Measurements from ENCODE around the gene TRAPPC2.
"Not testable (repeated sequence)": the region's sequence is repeated elsewhere in the genome, so short reads cannot be mapped to it uniquely, and the experiment has no call there.

TRAPPC2 gene

GRCh38 chrX:13747836-13748235 lies 13.4 kb upstream of the TRAPPC2 start:
- no peak for DNase-seq (ENCODE audit: low read depth in 2 of 2)

GRCh38 chrX:13742397-13743176 lies 8.2 kb upstream of the TRAPPC2 start:
- peak in 1 of 2 donors; percentile 8 for DNase-seq (ENCODE audit: low read depth in 2 of 2)

- DNase-seq (ENCODE audit: low read depth in 2 of 2), result no peak
These were observed 7.3 kb upstream of the TRAPPC2 start for GRCh38 chrX:13741695-13742094.

DNA sequence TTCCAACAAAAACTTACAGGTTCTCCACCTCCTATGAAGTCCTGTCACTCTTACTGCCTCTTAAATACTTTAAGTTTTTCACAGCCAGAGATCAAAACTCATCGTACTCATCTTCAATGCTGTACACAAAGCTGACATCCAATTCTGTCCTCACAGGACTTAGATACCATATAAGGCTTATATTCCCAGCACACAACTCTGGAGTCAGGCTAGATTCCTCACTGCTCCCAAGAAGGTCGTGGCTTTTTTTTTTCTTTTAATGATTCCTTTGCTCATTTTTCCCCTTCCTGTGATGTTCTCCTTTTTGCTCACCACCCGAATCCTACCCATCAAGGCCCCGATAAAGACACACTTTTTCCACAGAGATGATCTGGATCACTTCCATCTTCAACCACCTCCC lies 914 bp downstream of the TRAPPC2 start:
- no peak for DNase-seq (ENCODE audit: low read depth in 2 of 2)

DNA sequence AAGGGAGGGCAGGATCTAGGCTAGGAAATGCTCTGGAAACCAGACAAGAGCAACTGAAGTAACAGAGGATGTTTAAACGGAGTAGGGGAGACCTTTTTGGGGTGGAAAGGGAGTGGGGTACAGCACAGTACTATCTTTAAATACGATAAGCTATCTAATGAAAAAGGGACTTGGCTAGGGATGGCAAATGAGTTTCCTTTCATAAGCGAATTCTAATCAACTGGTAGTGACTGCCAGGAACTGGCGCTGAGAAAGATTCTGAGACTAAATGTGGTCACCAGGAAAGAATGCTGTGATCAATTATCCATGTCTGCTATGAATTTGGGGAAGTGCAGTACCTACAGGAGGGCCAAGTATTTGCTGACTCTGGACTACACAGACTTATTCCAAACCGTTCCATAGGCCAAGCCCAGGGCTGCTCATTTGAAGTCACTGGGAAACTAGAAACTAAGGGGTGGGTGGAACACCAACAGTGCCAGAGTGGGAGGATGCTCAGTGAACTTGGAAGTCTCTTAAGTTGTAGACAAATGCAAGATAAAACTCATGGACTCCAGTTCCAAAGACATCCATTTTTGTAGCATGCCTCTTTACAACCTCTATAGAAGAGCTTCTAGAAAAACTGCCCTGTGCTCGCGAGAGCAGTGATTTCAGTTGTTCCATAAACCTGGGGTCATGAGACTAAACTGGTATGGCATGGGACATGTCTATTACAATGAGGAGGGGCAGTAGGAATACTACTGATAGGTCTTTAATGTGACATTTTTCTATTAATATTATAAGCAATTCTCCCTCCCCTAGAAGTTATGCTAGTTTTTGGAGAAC lies 2.0 kb downstream of the TRAPPC2 start:
- DNase-seq (ENCODE audit: low read depth in 2 of 2), result no peak

GRCh38 chrX:13730523-13730922 lies 3.9 kb downstream of the TRAPPC2 start:
- not testable (repeated sequence) for DNase-seq (ENCODE audit: low read depth in 2 of 2)

GRCh38 chrX:13726583-13726982 lies 7.8 kb downstream of the TRAPPC2 start:
- not testable (repeated sequence) for DNase-seq (ENCODE audit: low read depth in 2 of 2)

GRCh38 chrX:13724878-13725277 lies 9.5 kb downstream of the TRAPPC2 start:
- DNase-seq (ENCODE audit: low read depth in 2 of 2), result peak in 1 of 2 donors; percentile 19

DNA sequence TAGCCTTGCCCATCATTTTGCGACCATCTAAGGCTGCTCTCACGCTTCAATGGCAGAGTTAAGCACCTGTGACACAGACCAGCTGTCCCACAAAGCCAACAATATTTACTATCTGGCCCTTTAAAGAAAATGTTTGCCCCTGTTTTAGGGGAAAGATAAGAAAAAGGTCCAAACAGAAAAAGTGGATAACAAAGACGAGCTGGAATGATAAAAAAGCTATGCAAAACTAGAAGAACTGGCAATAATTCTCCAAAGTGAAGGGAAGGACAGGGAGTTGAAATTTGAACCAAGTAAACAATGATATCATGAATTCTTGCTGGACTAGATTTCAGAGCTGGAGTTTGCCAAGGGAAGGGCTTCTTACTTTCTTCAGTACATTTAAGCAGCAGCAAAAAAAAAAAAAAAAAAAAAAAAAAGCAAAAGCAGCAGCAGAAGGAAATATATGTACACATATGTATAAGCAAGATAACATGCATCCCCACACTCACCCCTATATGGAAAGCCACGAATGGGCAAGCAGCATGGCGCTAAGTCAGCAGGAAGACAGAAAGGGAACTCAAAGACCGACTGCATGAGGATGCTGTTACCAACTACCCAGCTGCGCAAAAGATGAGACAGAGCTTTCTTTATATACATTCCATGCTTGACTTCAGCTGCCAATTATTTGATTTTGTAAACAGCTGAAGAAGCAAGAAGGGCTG lies 12.5 kb downstream of the TRAPPC2 start:
- no peak for DNase-seq (ENCODE audit: low read depth in 2 of 2)

- DNase-seq (ENCODE audit: low read depth in 2 of 2), result no peak
These were observed 13.0 kb downstream of the TRAPPC2 start for GRCh38 chrX:13721371-13721770.

- DNase-seq (ENCODE audit: low read depth in 2 of 2), result no peak
These were observed 15.1 kb downstream of the TRAPPC2 start for GRCh38 chrX:13719192-13719856.

GRCh38 chrX:13717700-13718472 lies 16.5 kb downstream of the TRAPPC2 start:
- DNase-seq (ENCODE audit: low read depth in 2 of 2), result no peak

DNA sequence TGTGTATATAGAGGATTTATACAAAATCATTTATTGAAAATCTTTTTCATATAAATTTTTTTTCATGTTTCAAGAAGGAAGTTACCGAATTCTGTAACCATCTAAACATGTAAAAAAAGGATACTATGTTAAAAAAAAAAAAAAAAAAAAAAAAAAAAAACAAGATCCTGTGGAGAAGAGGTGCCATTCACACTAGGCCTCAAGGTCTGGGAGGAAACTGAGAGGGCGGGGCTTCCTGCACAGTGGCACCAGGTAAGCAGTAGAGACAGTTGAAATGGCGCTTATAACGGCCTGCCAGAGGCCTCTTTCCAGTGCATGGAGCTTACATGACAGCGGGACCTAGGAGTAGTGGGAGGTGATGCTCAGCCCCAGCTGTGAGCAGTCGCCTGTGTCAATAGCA lies 17.5 kb downstream of the TRAPPC2 start:
- no peak for DNase-seq (ENCODE audit: low read depth in 2 of 2)

DNA sequence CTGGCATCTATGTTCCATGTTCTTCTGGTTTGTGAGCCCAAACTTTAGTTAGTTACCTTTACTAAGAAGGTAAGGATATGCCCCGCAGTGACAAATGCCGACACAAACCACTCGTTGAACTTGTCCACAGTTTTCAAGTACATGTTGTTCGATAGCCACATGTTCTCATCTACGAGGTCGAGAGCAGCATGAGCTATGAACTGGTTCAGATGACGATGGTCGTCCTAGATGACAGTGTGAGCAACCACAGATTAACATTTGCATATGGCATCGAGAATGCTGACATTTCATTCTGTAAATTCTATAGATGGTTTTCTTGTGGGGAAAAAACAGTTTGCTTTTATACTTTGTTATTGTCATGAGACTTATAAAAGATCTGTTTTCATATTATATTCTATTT lies 18.0 kb downstream of the TRAPPC2 start:
- no peak for DNase-seq (ENCODE audit: low read depth in 2 of 2)

GRCh38 chrX:13711141-13711540 lies 23.3 kb downstream of the TRAPPC2 start:
- no peak for DNase-seq (ENCODE audit: low read depth in 2 of 2)

- DNase-seq (ENCODE audit: low read depth in 2 of 2), result no peak
These were observed 30.8 kb downstream of the TRAPPC2 start for GRCh38 chrX:13703589-13703988.

DNA sequence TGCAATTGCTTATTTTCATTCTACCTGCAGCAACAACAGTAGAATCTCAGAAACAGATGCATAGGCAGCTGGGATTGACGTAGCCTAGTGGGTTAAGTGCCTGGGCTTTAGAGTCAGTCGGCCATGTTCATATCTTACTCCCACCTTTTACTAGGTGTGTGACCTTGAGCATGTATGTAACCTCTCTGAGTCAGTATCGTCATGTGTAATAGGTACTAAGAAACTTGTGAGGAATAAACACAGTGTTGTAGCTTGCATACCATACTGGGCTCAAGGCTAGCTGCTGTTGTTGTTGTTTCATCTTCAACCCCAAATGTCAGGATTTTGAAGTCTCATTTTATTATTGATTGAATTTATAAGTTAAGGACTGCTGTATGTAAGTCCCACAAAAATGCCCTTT lies 31.3 kb downstream of the TRAPPC2 start:
- DNase-seq (ENCODE audit: low read depth in 2 of 2), result no peak

DNA sequence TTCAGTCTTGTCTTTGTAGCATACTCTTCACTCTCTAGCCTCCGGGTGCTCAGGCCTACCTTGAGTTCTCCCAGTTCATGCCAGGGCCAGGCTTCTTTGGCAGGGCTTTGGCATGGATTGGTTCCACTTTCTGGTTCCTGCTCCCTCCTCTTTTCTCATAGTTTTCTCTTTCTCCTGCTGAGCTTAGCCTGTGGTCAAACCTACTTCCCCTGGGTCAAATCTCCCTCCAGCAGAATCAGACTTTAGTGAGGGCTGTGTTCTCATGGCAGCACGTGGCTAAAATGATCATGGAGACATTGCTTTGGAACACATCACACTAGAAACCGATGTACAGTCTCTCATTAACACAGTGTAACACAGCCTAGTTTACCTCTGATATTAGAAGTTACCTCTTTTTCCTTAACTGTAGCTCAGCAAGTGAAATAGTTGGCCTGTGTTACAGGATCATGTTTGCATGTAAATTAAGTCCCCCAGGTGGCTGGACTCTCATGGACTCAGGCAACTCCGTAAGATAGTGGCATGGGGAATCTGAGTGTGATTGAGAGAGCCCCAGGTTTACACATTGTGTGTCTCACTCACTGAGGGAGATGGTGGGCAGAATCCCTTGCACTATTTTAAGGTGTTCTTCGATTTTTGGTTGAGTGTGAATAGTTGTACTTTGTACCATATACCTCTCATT lies 32.2 kb downstream of the TRAPPC2 start:
- no peak for DNase-seq (ENCODE audit: low read depth in 2 of 2)

DNA sequence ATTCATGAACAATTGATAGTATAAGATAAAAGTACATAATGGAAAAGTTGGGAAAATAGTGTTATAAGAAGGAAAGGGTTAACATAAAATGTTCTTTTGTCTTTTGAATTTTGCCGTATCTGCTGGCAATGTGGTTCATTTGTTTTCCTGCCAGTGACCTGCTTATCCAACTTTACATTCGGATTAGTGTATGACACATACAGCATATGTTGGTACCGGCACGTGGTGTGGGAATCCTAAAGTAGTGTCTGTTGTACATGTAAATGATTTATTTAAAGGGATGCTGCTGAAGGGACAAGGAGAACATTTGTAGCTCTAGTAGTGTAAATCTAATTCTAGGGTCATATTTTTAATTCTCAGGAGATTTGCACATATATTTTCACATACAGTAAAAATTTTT lies 34.0 kb downstream of the TRAPPC2 start:
- DNase-seq (ENCODE audit: low read depth in 2 of 2), result no peak

GRCh38 chrX:13699183-13699826 lies 35.1 kb downstream of the TRAPPC2 start:
- no peak for DNase-seq (ENCODE audit: low read depth in 2 of 2)
